H9 (cell line): ENCODE results near the gene NUP133. TPM values are rescaled to one million over a fixed set of nuclear protein-coding genes. Genes with fewer than 3 reads are reported as not detected.

Source experiments
- DNase-seq: peaks from one replicate; pipeline ENCODE4 v3.0.0-alpha.2; 2017
- H2AFZ ChIP-seq: one replicate; pipeline ENCODE4 v1.6.1; 2013; ENCODE audit warnings: mild to moderate bottlenecking, low read length, control low read depth, moderate library complexity
- H2AK5ac ChIP-seq: 2 replicates; pipeline ENCODE4 v1.6.1; 2013; ENCODE audit warnings: low read length, control low read depth, mixed read lengths; ENCODE audit not compliant: insufficient read length
- H2BK120ac ChIP-seq: one replicate; pipeline ENCODE4 v1.6.1; 2013; ENCODE audit warnings: low read depth, mild to moderate bottlenecking, low read length, control low read depth, inconsistent platforms; ENCODE audit not compliant: poor library complexity, severe bottlenecking
- H2BK12ac ChIP-seq: 2 replicates; pipeline ENCODE4 v1.6.1; 2013; ENCODE audit warnings: low read length, control low read depth, mixed read lengths, low read depth; ENCODE audit not compliant: insufficient read length
- H2BK15ac ChIP-seq: 2 replicates; pipeline ENCODE4 v1.6.1; 2013; ENCODE audit warnings: low read depth, low read length, control low read depth
- H2BK20ac ChIP-seq: one replicate; pipeline ENCODE4 v1.6.1; 2013; ENCODE audit warnings: low read depth, mild to moderate bottlenecking, low read length, control low read depth, inconsistent platforms; ENCODE audit not compliant: poor library complexity, severe bottlenecking
- H2BK5ac ChIP-seq: 2 replicates; pipeline ENCODE4 v1.6.1; 2013; ENCODE audit warnings: low read length, control low read depth, mixed read lengths; ENCODE audit not compliant: insufficient read length
- H3K14ac ChIP-seq: 2 replicates; pipeline ENCODE4 v1.6.1; 2013; ENCODE audit warnings: low read length, control low read depth; ENCODE audit not compliant: insufficient read depth
- H3K18ac ChIP-seq: 2 replicates; pipeline ENCODE4 v1.6.1; 2013; ENCODE audit warnings: low read depth, mild to moderate bottlenecking, mixed read lengths, low read length, control low read depth; ENCODE audit not compliant: insufficient read length
- H3K23ac ChIP-seq: 2 replicates; pipeline ENCODE4 v1.6.1; 2013; ENCODE audit warnings: low read length, control low read depth, mixed read lengths, low read depth; ENCODE audit not compliant: insufficient read length
- H3K23me2 ChIP-seq: 2 replicates; pipeline ENCODE4 v1.6.1; 2013; ENCODE audit warnings: low read depth, mild to moderate bottlenecking, mixed read lengths, low read length, control low read depth; ENCODE audit not compliant: insufficient read length, poor library complexity, severe bottlenecking
- H3K27ac ChIP-seq: 2 replicates; pipeline ENCODE4 v1.5.1; 2013; ENCODE audit warnings: low read length, control low read depth, mixed read lengths, low read depth; ENCODE audit not compliant: insufficient read length
- H3K27me3 ChIP-seq: 2 replicates; pipeline ENCODE4 v1.6.1; 2013; ENCODE audit warnings: low read length, control low read depth, inconsistent platforms; ENCODE audit not compliant: insufficient read depth
- H3K4ac ChIP-seq: 2 replicates; pipeline ENCODE4 v1.6.1; 2013; ENCODE audit warnings: low read depth, mild to moderate bottlenecking, control low read depth, inconsistent platforms, low read length, moderate library complexity
- H3K4me1 ChIP-seq: 2 replicates; pipeline ENCODE4 v1.6.1; 2013; ENCODE audit warnings: low read length, control low read depth, inconsistent platforms; ENCODE audit not compliant: insufficient read depth
- H3K4me2 ChIP-seq: 2 replicates; pipeline ENCODE4 v1.6.1; 2013; ENCODE audit warnings: low read length, control low read depth, mixed read lengths; ENCODE audit not compliant: insufficient read length, insufficient read depth
- H3K56ac ChIP-seq: 2 replicates; pipeline ENCODE4 v1.6.1; 2013; ENCODE audit warnings: low read depth, mild to moderate bottlenecking, mixed read lengths, low read length, control low read depth; ENCODE audit not compliant: insufficient read length
- H3K79me1 ChIP-seq: 2 replicates; pipeline ENCODE4 v1.6.1; 2013; ENCODE audit warnings: low read depth, mild to moderate bottlenecking, moderate library complexity, low read length, control low read depth, inconsistent platforms; ENCODE audit not compliant: insufficient read depth, poor library complexity, severe bottlenecking
- H3K79me2 ChIP-seq: 2 replicates; pipeline ENCODE4 v1.6.1; 2013; ENCODE audit warnings: low read length, control low read depth, inconsistent platforms; ENCODE audit not compliant: insufficient read depth
- H3K9ac ChIP-seq: 2 replicates; pipeline ENCODE4 v1.6.1; 2013; ENCODE audit warnings: low read length, control low read depth, mixed read lengths; ENCODE audit not compliant: insufficient read length; ENCODE audit errors: extremely low read depth
- H3K9me3 ChIP-seq: one replicate; pipeline ENCODE4 v1.6.1; 2013; ENCODE audit warnings: low read depth, low read length, inconsistent platforms; ENCODE audit not compliant: control insufficient read depth
- H3T11ph ChIP-seq: one replicate; pipeline ENCODE4 v1.6.1; 2013; ENCODE audit warnings: mild to moderate bottlenecking, low read length, control low read depth, inconsistent platforms
- H4K20me1 ChIP-seq: one replicate; pipeline ENCODE4 v1.6.1; 2013; ENCODE audit not compliant: control insufficient read depth, insufficient read length, insufficient read depth
- H4K5ac ChIP-seq: 2 replicates; pipeline ENCODE4 v1.6.1; 2013; ENCODE audit warnings: low read depth, mild to moderate bottlenecking, mixed read lengths, low read length, control low read depth; ENCODE audit not compliant: insufficient read length
- H4K8ac ChIP-seq: replicated peaks from 2 replicates; pipeline ENCODE4 v1.6.1; 2013; ENCODE audit warnings: low read length, control low read depth, mixed read lengths, low read depth; ENCODE audit not compliant: insufficient read length
- H4K91ac ChIP-seq: 2 replicates; pipeline ENCODE4 v1.6.1; 2013; ENCODE audit warnings: low read depth, mild to moderate bottlenecking, moderate library complexity, mixed read lengths, low read length, control low read depth; ENCODE audit not compliant: insufficient read length
- H3K27ac Mint-ChIP-seq, 3 experiments: 2 replicates in 2 of 3; 3 replicates in 1 of 3; pipeline ENCODE4 v1.8.0; 2020 to 2021; ENCODE audit warnings: mixed read lengths in 3 of 3, mild to moderate bottlenecking in 1 of 3, moderate library complexity in 1 of 3
- H3K27me3 Mint-ChIP-seq: 2 replicates; pipeline ENCODE4 v1.8.0; 2021; ENCODE audit warnings: low read depth, mild to moderate bottlenecking, moderate library complexity, mixed read lengths
- H3K36me3 Mint-ChIP-seq, 3 experiments: 2 replicates in 2 of 3; 3 replicates in 1 of 3; pipeline ENCODE4 v1.8.0; 2020 to 2021; ENCODE audit warnings: low read depth in 3 of 3, mixed read lengths in 3 of 3; ENCODE audit not compliant: insufficient read depth in 1 of 3
- H3K4me1 Mint-ChIP-seq, 2 experiments: 2 replicates each; pipeline ENCODE4 v1.8.0; 2020; ENCODE audit warnings: mixed read lengths in 2 of 2
- H3K4me3 Mint-ChIP-seq, 2 experiments: 2 replicates in 1 of 2; 3 replicates in 1 of 2; pipeline ENCODE4 v1.8.0; 2020 to 2021; ENCODE audit warnings: mild to moderate bottlenecking in 2 of 2, mixed read lengths in 2 of 2, moderate library complexity in 1 of 2
- H3K9me3 Mint-ChIP-seq, 2 experiments: 2 replicates in 1 of 2; 3 replicates in 1 of 2; pipeline ENCODE4 v1.8.0; 2020; ENCODE audit warnings: mild to moderate bottlenecking in 2 of 2, mixed read lengths in 2 of 2, moderate library complexity in 1 of 2
- WGBS: extraction: QIAGEN DNeasy Blood & Tissue Kit; methylation state at CpG from one replicate; pipeline ENCODE4 v1.1.7; 2013; ENCODE audit warnings: missing lambda C conversion rate, low lambda C conversion rate, mixed read lengths; ENCODE audit not compliant: insufficient read length; ENCODE audit errors: extremely low coverage; 5-methylcytosine and 5-hydroxymethylcytosine counted together
- total RNA-seq: library from RNA; stranded (reverse); gene quantifications from 2 replicates; pipeline ENCODE4 v1.2.1, GENCODE V29; 2021
- TF ChIP-seq, protein P1 (sequence below): fragments of 200-600 bp; sonication (generic); conservative IDR thresholded peaks from 3 replicates; pipeline ENCODE4 v1.8.0; 2021; ENCODE audit warnings: antibody characterized with exemption, mild to moderate bottlenecking

The NUP133 gene
- total RNA-seq, 1 experiment from 2014 or later: 71.3 TPM

DNA sequence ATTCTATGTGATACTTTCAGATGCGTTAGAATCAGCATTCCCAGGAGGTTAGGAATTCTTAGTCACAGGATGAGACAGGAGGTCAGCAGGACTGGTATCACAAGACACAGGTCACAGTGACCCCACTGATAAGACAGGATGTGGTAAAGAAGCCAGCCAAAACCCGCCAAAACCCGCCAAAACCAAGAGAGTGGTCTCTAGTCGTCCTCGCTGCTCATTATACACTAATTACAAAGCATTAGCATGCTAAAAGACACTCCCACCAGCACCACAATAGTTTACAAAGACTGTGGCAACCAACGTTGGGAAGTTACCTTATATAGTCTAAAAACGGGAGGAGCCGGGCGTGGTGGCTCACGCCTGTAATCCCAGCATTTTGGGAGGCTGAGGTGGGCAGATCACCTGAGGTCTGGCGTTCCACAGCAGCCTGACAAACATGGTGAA, 60.3 kb downstream of the NUP133 start:
- H4K91ac ChIP-seq: no peak overlapping the region
- no peak overlapping the region for H3K56ac ChIP-seq
- no peak overlapping the region for H2BK5ac ChIP-seq
- H3K79me2 ChIP-seq: no peaks in the 10 kb centered on the region
- H3K4ac ChIP-seq: no peak overlapping the region
- TF ChIP-seq, protein P1, sequence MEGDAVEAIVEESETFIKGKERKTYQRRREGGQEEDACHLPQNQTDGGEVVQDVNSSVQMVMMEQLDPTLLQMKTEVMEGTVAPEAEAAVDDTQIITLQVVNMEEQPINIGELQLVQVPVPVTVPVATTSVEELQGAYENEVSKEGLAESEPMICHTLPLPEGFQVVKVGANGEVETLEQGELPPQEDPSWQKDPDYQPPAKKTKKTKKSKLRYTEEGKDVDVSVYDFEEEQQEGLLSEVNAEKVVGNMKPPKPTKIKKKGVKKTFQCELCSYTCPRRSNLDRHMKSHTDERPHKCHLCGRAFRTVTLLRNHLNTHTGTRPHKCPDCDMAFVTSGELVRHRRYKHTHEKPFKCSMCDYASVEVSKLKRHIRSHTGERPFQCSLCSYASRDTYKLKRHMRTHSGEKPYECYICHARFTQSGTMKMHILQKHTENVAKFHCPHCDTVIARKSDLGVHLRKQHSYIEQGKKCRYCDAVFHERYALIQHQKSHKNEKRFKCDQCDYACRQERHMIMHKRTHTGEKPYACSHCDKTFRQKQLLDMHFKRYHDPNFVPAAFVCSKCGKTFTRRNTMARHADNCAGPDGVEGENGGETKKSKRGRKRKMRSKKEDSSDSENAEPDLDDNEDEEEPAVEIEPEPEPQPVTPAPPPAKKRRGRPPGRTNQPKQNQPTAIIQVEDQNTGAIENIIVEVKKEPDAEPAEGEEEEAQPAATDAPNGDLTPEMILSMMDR: no peak
- no peaks in the 10 kb centered on the region for H4K20me1 ChIP-seq
- H3T11ph ChIP-seq: no peak overlapping the region
- H3K14ac ChIP-seq: no peak overlapping the region
- no peak for DNase-seq
- H3K4me1 ChIP-seq: no peaks in the 10 kb centered on the region
- no peak overlapping the region for H3K23ac ChIP-seq
- H2BK12ac ChIP-seq: no peak overlapping the region
- no peak overlapping the region for H4K8ac ChIP-seq
- no peak overlapping the region for H3K4me2 ChIP-seq
- H3K27me3 ChIP-seq: no peaks in the 10 kb centered on the region
- no peak overlapping the region; a peak in 1 of 7 replicates for H3K27ac Mint-ChIP-seq
- no peaks in the 10 kb centered on the region for H3K9me3 ChIP-seq
- peaks cover 0 to 2% of the 10 kb centered on the region in 2 experiments; a peak in 1 of 4 replicates for H3K4me1 Mint-ChIP-seq
- H3K9me3 Mint-ChIP-seq: no peaks in the 10 kb centered on the region
- H3K36me3 Mint-ChIP-seq: peaks cover 12 to 60% (median 34%) of the 10 kb centered on the region in 3 experiments; a peak in 6 of 7 replicates
- no peak overlapping the region for H2AK5ac ChIP-seq
- H3K27ac ChIP-seq: no peak overlapping the region
- no peak overlapping the region for H2BK15ac ChIP-seq
- H2BK20ac ChIP-seq: no peak overlapping the region
- no peak overlapping the region for H3K18ac ChIP-seq
- H2BK120ac ChIP-seq: no peak overlapping the region
- H3K27me3 Mint-ChIP-seq: no peaks in the 10 kb centered on the region
- no peaks in the 10 kb centered on the region for H3K79me1 ChIP-seq
- H3K23me2 ChIP-seq: no peaks in the 10 kb centered on the region
- WGBS: no CpG with 5 or more reads among the region's 11 CpGs
- H3K4me3 Mint-ChIP-seq: no peak overlapping the region
- no peak overlapping the region for H4K5ac ChIP-seq
- H3K9ac ChIP-seq: no peak overlapping the region
- no peak overlapping the region for H2AFZ ChIP-seq
